Fibroblast of gingiva (primary cell): ENCODE data around the gene LRRN4CL.
"Not testable (repeated sequence)": the region's sequence is repeated elsewhere in the genome, so short reads cannot be mapped to it uniquely, and the experiment has no call there.

ENCODE experiments used
- DNase-seq: peaks from one replicate; pipeline ENCODE4 v3.0.0-alpha.2; 2011; ENCODE audit warnings: low read depth

LRRN4CL gene

DNA sequence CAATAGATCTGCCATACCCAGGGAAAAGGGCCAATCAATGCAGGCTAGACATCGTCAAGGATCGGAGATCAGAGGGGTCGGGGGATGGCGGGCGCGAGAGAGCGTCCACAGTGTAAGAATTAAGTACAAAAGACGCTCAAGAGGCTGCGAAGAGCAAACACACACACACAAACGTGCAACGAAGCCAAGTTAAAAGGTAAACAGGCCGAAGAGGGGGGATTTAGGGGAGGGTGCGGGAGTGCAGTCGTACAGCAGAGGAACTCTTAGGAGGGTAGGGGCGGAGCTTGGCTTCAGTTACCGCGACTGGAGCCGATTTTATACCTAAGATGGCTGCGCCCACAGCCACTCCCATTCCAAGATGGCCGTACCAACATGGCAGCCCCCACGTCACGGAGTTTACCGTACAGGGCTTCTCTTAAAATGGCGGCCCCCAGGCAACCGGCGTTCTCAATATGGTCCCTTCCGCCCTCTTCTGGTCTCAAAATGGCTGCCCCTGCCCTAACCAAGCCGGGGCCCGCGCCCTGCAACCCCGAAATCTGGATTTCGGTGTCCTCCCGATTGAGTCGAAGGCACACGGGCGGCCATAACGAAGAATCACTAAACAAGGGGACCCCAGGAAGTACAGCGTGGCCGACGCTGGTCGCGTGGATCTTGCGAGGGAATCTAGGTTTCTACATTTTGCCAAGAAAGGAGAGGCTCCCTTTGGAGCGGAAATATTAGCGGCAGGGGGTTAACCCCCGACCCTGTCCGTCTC, 20.1 kb upstream of the LRRN4CL start:
- DNase-seq = peak; percentile 97

DNA sequence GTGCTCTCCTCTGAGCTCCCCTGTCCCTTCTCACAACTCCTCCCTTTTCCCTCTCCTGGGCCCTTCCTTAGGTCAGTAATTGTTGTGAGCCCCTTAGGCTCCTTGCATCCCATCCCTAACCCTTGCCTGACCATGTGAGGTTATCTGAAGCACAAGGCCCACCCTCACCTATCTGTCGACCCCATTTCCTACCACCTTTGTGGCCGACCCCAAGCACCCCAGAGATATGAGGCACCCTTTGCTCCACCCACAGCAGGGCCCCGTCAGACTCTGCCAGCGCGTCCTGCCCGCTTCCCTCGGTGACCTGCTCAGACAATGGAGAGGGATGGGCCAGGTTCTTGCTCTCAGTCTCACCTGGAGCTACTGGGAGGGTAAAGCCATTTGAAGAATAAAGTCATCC, 19.5 kb upstream of the LRRN4CL start:
- DNase-seq = no peak

DNA sequence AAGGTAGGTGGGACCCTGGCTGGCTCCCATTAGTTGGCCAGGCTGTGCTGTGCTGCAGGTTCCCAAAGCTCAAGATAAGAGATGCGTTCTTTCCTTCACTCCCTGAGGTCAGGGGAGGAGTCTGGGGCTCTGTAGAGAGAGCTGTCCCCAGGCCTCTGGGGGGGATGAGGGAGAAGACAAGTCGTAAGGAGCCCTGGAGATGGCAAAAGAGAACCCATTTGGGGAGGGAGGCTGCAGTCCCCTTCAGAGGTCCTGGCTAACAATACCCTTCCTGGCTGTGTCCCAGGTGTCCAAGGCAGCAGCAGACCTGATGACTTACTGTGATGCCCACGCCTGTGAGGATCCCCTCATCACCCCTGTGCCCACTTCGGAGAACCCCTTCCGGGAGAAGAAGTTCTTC, 19.1 kb upstream of the LRRN4CL start:
- DNase-seq = no peak

DNA sequence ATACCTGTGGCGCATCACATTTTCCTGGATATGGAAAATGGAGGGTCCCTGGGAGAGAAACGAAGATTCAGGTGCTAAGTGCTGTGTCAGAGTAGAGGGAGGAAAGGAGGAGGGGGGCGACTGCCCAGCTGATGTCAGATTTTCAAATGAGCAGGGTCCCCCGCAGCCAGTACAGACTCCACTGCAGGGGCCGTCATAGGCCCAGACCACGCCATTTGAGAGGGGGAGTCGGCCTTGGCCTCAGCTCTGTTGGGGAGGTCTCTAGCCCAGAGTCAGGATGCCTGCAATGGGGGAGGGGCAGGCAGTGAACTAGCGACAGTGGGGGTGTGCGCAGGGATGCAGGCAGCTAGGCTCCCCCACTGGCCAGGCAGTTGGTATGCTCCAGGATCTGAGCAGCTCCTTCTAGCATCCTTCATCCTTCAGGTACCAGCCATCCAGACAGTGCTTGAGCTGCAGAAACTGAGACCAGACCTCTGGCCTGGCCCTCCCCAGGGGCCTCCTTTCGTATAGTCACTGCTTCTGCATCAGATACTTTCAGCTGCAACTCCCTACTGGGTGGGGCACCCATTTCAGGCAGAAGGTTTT, 18.0 kb upstream of the LRRN4CL start, which contains the start of the genes BSCL2 and GNG3:
TSS of gene BSCL2 (minus strand) at position 148 of the 585 bp plus-strand sequence. CDS start 229 bp downstream, outside the sequence.
TSS of gene GNG3 (plus strand) at position 400 of the 585 bp plus-strand sequence. CDS start 620 bp downstream, outside the sequence.
- no peak for DNase-seq

DNA sequence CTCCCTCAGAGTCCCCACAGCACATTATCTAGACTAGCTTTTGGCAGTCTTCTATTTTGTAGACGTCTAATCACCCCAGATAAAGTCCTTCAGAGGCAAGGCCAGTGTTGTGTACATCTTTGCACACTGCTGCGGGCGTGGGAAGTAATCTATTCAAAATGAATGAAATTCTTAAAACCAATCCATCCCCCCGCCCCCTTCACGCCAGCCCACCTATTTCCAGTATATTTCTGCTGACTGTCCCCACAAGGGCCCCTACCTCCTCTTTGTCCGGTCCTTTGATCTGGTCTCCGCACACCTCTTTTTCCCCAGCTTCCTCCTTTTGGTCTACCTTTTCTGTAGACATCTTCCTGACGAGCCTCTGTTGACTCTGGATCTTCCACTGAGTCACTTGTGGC, 17.5 kb upstream of the LRRN4CL start:
- no peak for DNase-seq

DNA sequence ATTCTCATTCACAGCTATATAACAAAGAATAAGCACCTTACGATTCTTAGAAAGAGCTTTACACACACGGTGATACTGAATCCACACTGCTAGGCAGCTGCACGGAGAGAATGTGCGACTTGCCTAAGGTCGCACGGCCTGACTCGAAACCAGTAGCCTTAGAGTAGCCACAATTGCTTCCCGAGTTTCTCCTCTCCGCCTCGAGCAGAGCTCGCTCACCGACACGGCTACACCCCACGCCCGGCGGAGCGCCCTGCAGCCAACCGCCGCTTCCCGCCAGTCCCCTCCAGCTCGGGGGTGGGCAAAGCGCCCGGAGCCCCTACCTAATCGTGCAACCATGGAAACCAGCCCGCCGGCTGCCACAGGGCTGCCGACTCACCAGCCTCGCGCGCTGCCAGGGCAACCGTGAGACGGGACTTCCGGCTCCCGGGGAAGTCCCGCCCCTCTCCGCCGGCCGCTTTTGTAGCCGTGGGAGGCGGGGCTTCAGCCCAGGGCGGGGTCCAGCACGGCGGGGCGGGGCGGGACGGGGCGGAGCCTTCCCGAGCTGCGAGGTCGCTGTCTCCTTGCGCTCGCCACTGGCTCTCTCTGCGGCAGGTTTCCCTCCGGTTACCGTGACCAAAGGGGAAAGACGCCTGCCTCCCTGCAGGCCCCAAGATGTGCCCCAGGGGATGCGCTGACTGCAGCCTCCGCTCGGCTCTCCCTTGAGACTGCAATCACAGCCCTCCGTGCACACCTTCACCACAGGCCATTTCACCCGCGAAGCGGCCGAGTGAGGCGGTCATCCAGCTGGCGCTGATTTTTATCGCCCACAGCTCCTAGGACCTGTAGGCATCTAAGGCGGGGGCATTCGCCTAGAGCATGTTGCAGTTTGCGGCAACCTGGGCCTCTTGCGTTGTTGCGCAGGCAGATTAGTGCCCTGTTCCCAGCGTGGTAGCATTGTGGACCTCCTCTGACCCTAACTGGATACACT, 16.8 kb upstream of the LRRN4CL start:
- DNase-seq = peak; percentile 93

DNA sequence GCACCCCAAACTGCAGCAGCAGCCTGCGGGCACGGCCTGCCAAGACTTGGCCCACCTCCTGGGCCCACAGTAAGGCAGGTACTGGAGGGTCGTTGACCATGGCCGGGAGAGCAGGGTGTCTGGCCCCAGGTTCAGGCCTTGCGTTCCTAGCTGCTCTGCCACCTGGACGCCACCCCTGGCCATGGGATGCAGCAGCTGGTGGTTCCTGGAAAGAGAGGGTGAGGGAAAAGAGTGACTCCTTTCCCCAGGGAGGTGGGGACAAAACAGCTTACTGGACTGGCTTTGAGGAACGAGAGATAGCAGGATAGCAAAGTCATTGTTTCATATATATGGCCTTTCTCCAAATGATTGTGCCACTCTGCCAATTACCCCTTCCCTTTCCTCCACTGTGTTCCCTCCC, 16.1 kb upstream of the LRRN4CL start:
- peak; percentile 40 for DNase-seq

DNA sequence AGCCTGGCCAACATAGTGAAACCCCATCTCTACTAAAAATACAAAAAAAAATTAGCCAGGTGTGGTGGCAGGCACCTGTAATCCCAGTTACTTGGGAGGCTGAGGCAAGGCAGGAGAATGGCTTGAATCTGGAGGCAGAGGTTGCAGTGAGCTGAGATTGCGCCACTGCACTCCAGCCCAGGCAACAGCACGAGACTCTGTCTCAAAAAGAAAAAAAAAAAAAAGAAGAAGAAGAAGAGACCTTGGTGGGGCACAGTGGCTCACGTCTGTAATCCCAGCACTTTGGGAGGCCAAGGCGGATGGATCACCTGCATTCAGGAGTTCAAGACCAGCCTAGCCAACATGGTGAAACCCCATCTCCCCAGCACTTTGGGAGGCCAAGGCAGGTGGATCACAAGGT, 14.6 kb upstream of the LRRN4CL start:
- DNase-seq = not testable (repeated sequence)

DNA sequence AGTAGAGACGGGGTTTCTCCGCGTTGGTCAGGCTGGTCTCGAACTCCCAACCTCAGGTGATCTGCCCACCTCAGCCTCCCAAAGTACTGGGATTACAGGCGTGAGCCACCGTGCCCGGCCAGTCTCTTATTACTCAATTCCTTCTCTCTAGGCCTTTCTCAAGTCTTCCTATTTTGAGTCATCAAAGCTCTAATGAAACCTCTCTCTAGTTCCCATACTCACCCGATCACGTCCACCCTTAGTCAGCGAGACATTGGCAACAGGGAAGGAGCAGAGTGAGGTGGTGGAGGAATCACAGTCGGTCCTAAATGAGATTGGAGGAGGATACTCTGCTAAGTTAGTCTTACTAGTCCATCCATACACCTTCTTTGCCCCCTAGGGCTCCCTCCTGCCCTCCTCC, 12.9 kb upstream of the LRRN4CL start:
- DNase-seq = no peak

DNA sequence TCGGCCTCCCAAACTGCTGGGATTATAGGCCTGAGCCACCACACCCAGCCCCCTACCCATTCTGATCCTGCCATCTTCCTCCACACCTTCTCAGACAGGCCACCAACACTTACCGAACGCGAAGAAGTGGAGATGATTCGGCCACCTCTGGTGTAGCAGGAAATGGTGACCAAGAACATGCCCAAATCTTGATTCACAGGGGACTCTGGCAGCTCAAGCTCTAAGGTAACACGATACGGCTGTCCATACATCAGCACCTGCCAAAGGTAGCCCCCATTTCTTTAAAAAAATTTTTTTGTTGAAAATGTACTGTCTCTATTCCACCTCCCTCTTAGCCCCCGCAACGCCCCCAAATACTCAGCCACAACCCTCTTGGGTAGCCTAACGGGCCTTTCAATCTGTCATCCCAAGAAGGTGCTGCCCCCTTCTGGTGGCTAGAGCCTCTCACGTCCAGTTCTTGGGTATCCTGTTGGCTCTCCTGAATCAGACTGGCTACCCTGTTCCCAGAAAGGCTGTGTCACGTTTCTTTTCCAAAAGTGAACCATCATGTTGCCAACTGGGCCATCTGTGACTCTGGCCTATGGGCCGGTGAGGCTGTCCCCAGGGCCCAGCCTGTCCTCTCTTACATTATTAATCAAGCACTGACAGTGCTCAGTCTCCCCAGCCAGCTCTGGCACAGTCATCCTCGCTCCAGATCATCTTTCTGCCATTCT, 5.3 kb upstream of the LRRN4CL start:
- peak; percentile 81 for DNase-seq

DNA sequence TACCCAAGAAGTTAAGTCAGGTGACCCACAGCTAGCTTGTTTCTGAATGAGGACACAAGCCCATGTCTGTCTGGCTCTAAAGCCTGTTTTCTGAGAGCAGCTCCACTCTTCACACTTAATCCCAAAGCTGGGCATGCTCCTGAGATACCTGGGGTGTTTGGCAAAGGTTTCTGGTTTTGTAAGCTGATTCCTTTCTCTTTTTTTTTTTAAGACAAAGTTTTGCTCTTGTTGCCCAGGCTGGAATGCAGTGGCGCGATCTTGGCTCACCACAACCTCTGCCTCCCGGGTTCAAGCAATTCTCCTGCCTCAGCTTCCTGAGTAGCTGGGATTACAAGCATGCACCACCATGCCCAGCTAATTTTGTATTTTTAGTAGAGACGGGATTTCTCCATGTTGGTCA, 4.3 kb upstream of the LRRN4CL start:
- not testable (repeated sequence) for DNase-seq

DNA sequence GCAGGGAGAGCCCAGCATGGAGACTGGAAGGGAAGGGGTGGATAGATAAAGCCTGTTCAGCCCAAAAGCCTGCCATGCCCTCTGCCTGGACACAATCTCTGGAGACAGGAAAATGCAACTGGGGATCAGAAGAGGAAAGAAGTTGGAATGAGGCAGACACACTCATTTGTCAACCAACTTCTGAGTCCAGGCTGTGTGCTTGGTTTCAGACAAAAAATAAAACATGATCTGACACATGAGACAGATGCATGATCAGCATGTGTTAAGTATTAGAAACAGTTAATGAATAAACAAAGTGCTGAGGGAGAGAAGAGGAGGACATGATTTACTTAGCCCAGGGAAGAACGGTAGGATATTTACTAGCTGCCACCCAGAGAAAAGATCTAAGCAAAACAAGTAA, 839 bp downstream of the LRRN4CL start:
- DNase-seq = no peak

DNA sequence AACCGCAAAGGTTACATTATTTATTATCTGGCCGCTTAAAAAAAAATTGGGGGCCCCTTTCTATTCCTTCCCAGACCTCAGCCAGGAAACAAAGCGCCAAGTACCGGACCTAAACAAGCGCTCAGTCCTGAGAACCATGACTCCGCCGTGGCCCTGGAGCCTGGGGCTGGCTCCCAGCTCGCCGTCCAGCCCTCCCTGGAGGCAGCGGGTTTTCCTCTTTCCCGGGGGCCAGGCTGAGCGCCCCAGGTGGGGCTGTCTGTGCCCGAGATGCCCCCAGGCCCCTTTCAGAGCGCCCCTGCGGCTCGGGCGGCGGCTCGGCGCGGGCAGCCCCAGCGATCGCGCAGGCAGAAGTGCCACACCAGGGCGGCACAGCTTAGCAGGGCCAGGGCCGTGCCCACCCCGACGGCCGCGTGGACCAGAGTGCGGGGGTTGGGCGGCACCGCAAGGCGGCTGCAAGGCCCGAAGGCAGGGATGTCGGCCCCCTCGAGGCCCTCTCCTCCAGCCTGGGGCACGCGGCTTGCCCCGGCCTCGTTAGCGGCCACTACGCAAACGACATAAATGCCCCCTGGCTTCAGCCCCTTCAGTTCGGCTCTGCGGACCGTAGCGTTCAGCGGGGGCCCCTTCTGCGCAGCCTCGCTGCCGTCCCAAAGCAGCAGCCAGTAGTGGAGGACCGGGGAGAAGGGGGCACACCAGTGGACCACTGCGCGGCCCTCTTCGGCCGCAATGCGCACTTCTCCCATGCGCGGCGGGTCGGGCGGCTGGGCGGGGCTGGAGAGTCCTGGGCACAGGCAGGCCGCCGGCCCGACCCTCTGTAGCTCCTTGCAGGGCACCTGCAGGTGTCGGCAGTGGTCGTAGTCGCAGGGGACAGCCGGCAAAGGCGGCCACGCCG, 1.6 kb downstream of the LRRN4CL start:
- DNase-seq = no peak

DNA sequence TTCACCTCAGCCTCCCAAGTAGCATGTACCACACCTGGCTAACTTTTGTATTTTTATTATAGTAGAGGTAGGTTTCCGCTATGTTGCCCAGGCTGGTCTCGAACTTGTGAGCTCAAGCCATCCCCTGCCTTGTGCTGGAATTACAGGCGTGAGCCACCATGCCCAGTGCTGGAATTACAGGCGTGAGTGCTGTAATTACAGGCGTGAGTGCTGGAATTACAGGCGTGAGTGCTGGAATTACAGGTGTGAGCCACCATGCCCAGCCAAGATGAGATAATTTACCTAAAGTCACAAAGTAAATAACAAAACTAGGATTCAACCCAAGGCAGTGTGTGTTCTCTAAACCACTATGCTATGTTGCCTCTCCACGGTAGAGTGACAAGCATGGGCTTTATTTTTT, 6.8 kb downstream of the LRRN4CL start:
- DNase-seq = no peak

DNA sequence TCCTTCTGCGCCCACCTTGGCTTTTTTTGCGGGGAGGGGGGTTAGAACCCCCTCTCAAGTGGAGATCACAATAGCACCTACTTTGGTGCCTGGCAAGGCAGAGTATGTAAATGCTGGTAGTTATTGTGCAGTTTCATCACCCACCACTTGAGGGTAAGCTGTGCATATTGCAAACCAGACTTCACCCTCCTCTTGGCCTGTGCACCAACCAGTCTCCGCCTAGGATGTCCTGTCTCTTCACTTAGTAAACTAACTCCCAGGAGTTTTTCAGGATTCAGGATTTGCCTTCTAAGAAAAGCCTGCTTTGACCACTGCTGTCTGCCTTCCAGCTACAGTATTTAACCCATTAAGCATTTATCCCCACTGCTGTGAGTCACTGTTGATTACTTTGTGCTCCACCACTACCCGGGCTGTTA, 8.5 kb downstream of the LRRN4CL start:
- peak; percentile 88 for DNase-seq

DNA sequence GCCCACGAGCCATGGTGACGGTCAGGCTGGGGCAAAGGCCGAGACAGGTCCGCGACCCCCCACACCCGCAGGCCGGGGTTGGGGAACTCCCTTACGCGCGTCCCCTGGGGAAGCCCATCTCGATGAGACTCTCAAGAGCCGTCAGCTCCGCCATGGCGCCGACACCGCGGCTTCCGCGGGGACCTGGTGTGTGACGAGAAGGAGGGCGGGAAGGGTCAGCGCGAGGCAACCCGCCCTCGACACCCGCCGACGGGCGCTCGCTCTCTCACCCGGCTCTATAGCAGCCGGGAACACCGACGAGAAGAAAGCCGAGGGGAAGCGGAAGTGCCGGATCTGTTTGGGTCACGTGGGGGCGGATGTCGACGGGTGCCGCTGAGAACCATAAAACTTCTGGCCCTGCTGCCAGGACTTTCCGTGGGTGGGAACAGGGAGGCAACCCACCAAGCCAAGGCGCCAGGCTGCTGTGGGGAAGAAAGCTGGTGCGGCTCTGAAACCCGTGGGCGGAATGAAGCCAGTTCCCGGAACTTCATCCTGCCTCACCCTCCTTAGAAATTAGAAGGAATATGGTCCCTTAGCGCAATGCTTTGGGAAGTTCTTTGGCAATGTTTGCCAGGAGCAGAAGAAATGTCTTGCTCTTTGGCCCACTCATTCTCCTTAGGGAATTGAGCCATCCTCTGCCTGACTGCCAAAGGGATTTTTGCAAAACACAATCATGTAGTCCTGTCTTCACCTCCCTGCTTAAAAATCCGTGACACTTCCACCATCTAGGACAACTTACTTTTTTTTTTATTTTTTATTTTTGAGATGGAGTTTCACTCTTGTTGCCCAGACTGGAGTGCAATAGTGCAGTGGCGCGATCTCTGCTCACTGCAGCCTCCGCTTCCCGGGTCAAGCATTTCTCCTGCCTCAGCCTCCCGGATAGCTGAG, 10.3 kb downstream of the LRRN4CL start, which contains the start of gene UBXN1:
TSS of gene UBXN1 (minus strand) at position 304 of the 927 bp plus-strand sequence. CDS start at position 154, 150 bp downstream.
- DNase-seq = peak; percentile 97

DNA sequence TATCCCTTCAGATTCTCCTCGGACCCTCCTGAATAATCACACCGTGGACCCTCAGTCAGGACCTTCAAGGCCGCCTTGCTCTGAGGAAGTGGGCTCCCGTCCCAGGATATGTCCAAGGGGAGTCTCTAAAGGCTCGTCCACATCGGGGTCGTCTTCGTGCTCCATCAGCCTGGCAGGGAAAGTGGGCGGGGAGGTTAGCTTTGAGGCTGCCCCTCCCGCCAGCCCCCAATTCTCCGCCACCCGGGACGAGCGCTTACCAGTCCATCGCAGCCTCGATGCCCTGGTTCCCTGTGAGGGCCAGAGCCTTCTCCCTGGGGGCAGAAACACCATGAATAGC, 10.9 kb downstream of the LRRN4CL start:
- DNase-seq = no peak

DNA sequence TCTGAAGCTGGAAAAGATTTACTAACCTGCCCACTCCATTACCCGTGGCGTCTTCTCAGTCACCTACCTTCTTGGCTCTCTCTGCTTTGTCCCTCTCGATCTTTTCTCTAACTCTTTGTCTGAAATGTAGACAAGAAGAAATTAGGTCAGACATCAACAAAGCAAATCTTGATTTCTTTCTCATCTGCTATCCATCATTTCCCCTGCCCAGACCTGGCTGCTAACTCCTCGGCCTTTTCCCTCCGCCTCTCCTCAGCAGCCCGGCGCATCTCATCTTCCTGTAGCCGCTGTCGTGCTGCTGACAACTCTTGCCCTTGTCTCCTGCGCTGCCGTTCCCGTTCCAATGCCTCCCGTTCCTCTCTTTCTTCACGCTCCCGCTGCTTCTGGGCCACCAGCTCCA, 11.6 kb downstream of the LRRN4CL start:
- DNase-seq = no peak

DNA sequence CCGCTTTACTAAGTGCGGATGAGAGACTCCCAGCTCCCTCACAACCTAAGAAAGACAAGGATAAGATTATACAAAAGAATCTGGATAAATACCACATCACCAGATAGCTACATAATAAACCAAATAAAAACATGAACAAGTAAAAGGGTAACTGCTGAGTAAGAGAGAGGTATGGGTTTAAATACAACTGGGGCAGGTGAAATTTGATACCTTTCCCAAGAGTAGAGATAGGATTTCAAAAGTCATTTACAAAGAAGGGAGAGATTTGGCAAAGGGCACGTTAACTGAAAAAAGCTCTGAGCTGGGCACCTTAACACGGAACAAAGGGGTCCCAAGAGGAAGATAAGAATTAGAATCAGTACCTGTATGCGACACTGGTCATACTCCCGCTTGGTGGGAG, 12.2 kb downstream of the LRRN4CL start:
- DNase-seq = peak; percentile 30

DNA sequence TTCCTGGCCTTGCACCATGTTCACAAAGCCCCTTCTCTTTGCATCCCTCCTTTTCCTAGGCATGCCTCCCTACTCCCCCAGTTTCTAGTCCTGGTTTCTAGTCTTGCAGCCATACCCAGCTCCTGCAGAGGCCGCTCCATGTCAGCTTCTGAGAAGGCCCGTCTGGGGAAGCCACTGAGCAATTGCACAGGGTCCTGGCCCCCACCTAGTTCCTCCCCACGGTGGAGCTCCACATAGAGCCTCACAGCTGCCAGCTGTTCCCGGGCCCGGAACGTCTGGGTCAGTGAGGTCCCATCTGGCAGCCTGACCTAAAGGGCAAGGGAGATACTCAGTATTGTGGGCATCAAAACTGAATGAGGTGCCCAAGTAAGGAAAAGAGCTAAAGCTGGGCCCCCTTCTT, 12.6 kb downstream of the LRRN4CL start:
- no peak for DNase-seq
